HG03342 (cell line): ENCODE measurements around the gene EIF4E1B.

Experiments
- ATAC-seq: cut with Tn5 transposase; IDR thresholded peaks from one replicate; pipeline ENCODE4 v1.9.1; 2021; ENCODE audit warnings: mild to moderate bottlenecking, moderate library complexity; ENCODE audit not compliant: unreplicated experiment

EIF4E1B gene

DNA sequence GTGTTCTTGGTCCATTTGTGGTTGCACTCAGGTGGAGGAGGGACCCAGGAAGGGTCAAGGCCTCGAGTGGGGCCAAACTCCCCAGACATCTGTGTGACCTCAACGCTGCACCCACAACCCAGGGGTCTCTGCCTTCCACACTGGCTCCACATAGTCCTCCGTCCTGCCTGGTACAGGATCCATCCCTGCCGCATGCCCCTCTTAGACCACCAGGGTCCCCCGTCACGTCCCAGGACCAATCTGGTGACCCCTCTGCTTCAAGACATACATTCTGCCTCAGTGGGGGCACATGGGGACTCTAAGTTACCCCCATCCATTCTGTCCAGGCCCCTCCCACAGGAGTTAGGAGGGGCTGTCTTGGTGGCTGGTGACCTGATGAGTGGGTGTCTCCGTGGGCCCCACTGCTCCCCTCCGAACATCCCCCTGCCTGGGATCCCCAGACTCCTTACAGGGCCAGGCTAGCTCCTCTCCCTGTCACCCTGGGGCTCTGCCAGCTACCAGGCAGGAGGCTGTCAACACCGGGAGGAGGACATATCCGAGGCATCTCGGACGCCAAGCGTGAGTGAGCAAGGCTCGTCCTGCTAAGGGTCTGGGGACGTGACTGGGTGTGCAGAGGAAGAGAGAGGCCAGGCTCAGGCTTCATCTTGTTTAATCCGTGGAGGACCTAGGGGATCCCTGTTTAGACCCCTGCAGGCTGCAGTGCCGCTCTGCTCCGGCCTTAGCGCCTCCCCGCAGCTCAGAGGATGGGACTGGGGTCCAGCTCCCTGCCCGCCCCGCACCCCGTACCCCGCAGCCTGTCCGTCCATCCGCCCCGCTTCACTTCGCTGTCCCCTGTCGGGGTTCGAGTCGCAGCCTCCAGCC lies 49.1 kb downstream of the EIF4E1B start:
- no peak for ATAC-seq

DNA sequence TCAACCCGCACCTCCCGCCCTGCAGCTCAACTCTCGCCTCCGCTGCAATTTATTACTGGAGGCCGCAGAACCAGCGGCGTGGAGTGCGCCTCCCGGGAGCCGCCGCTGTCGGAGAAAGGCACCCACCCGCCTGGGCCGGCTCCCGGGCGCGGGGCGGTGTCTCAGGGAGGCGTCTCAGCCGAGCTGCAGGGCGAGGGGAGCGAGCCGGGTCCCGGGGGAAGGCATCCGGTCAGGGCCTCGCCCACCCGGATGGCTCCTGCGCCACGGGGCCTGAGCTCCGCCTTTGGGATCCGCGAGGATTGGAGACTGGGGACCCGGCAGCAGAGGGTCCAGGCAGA lies 49.7 kb downstream of the EIF4E1B start:
- no peak for ATAC-seq

DNA sequence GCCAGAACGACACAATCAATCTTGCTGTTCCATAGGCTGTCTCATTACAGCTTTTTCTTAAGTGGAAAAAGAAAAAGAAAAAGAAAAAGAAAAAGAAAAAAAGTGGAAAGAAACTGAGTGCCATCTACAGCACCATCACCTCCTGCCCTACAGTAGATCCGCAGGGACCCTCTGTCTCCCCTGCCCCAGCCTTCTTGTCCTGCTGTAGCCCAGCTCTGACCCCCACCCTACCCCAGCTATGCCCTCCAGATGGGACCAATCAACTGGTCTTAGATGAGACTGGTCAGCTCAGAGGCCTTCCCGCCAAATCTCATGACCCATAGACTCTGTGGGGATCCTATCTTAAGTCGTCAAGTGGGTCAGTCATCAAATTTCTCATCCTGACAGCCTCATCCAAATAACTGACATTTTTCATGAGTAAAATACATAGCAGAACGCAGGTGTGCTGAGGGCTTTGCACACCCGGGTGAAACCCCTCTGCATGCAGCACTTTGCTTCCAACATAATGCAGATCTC lies 51.6 kb downstream of the EIF4E1B start:
- no peak for ATAC-seq

DNA sequence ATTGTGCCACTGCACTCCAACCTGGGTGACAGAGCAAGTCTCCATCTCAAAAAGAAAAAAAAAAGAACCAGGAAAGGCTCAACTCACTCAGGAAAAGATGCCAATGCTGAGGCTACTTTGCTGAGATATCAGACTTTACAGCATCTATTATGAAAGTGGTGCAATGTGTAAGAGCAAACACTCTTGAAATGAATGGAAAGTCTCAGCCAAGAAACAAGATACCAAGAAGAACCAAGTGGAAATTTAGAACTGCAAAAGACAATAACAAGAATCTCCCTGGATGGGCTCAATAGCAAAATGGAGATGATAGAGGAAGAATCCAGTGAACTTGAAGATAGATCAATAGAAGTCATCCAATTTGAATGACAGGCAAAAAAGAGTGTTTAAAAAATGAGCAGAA lies 54.5 kb downstream of the EIF4E1B start:
- no peak for ATAC-seq

DNA sequence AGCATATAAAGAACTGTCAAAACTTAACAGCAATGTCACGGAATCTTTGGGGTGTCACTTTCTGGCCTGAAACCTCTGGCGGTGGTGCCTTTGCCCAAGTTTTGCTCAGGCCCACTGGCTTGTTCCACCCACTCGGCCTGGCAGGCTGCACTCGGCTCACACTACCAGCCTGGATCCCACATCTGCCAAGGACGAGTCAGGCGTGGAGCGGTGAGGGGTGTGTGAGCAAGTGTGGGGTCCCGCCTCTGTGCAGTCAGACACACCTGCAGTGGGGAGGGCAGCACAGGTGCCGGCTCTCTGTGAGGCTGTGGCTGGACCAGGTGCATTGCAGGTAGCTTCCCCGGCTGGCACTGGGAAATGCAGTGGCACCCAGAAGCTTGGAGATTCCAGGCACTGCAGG lies 56.8 kb downstream of the EIF4E1B start:
- no peak for ATAC-seq

DNA sequence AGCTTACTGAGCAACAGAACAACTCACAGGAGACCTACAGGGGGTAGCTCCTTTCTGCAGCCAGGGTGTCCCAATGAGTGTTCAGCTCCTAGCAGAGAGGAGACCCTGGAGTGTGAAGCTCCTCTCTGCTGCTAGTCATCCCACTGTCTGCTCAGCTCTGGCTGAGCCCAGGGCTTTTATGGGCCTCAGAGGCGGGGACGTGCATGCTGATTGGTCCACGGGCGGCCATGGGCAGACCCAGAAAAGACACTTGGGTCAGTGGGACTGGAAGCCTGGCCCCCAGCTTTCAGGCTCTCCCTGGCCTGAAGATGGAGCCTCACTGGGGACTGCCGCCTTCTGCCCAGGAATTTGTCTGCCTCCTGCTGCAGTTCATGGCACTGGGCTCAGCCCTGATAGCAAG lies 57.4 kb downstream of the EIF4E1B start:
- ATAC-seq: no peak

DNA sequence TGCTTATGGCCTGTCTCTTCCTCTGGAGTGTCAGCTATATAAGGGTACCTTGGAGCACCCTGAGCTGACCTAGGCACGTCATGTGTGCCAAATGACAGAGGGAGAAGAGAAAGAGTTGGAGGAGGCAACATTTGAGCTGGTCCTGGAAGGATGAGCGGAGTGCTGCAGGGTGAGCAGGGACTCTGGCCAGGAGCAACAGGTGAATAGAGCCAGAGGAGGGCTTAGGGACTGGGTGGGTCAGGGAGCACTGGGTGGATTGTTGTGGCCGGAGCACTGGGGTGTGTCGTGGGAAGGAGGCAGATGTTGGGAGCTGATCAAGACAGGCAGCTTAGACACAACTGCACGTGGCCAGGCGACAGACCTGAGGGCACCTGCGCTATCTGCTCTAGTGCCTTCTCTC lies 60.4 kb downstream of the EIF4E1B start:
- ATAC-seq: no peak

DNA sequence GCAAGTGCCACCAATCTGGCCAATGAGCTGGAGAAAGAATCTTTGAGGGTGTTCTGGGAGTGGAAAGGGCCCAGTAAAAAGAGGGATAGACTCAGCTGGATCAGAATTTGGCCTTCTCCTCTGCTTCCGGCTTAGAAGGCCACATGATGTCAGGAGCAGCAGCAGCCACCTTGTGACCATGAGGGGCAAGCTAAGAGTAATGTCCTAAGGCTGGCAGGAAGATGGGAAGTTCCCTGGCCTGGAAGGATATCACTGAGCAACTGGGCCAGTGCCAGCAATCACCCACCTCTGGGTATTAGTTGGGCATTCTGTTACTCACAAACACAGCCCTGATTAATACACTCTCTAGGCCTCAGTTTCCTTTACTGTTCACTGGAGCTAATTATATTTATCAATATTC lies 61.0 kb downstream of the EIF4E1B start:
- ATAC-seq: no peak

DNA sequence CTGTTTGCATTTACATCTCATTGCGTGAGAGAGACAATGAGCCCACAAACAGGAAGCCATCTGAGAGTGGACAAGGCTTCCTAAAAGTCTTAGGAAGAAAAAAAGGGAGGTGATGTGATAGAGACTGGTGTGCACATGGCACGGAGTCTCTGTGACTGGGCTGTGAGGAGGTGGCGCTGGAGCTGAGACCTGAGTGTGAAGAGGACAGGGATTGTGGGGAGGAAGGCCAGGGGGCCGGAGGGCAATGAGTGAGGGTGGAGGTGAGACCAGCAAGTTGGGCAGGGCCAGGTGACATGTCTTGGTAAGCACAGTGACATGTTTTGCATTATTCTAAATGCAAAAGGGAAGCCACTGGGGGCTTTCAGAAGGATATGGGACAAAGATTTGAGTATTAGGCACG lies 61.9 kb downstream of the EIF4E1B start:
- ATAC-seq: no peak

DNA sequence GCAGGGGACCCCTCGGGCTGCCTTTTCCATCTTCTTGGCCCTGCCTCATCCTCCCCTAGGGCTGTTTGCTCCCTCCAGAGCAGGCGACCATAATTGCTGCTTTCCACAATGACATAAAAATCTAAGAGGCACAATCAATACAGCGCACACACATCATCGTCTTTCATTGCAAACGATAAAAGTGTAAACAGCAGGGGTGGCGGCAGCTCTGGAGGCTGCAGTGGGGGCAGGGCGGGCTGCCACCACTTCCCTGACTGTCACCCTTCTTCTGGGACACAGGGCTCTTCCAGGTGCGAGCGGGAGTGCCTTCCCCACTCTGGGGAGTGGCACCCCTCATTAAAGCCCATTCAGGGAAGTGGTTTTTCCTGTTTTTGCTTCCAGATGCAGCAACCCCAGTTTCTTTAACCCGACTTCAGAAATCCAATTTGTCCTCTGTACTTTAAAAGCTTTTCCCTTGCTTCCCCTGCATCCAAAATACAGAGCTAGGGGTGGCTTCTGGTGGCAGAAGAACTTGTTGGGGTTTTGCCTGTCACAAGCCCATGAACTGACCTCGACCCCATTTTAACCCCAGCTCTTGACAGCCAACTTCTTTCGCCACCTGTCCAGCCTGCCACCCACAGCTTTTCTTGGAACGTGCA lies 62.5 kb downstream of the EIF4E1B start:
- no peak for ATAC-seq

DNA sequence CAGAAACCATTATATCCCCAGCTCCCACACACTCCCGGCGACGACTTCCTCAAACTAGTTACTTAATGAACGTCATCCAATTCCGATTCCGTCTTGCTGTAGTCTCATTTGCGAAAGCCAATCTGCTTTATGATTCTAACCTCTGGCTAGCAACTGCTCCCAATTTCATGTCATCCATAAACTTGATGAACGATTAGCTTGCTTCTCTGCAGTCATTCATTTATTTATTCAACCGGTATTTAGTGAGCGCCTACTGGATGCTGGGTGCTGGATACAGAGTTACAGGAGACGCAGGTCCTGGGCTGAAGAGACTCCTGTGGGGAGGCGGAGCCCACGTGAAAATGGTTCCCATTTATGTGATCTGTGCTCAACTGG lies 63.0 kb downstream of the EIF4E1B start:
- no peak for ATAC-seq

DNA sequence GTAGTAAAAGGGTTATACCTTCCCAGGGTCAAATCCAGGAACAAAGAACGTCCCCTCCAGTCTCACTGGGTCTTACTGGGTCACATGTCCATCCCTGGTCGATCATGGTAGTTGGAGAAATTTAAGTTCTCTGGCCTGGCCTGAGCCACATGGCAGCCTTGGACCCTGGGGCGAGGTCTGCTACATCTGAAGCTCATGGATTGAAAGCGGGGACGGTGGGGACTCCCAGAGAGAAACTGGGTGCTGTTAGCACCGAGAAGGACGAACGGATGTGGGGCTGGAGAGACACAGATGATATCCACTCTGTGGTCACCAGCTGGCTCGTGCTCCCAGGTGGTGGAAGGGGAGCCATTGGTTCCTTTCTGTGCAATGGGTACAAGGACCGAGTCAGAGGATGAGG lies 63.7 kb downstream of the EIF4E1B start:
- ATAC-seq: no peak

DNA sequence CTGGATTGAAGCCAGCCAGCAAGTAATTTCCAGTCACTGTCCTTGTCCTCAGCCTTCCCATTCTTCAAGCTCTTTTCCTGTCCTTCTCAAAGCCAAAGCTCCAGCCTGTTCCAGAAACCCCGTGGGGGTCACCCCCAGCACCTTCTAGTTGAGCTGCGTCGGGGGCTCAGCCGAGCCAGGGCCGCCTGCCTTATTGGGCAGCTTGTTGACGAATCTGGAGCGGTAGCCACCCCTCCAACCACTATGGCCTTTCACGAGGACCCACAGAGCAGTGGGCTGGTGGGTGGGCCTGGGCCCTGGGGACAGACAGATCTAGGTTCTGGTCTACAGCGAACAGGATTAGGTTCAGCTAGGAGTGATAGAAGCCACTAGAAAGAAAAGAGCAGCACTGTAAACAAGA lies 64.2 kb downstream of the EIF4E1B start:
- no peak for ATAC-seq

DNA sequence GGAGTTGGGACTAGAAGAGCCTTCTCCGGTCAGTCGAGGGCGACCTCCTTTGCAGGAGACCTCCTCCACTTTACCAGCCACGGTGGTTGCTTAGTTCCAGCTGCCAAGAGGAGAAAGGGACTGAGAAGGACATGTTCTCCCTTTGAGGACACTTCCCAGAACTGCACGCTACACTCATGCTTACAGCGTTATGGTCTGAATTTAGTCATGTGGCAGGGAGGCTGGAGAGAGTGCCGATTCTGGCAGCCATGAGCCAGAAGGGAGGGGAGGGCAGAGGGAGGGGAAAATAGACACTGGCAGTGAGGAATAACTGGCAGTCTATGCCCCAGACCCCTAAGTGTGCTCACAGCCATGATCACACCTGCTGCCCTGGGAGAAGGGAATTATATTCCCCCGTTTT lies 64.6 kb downstream of the EIF4E1B start:
- ATAC-seq: no peak
